Measurements from ENCODE around the gene ADGRV1.

DNA sequence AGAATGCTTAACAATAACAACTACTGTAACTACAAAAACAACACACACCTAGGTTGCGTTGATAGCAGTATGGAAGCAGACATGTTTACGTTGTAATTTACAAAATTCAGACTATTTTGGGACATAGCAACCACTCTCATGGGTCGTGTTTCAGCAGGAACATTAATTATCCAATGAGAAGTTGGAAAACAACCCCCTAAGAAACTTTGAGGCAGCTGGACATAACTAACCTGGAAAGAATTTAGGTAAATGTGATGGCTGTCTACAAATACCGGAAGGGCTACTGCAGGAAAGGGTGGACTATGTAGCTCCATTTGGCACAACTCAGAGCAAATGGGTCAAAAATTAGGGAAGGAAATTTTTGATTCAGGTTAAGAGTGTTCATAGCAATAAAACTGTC is 409.3 kb downstream of the ADGRV1 start:
- TF ChIP-seq, protein P1, sequence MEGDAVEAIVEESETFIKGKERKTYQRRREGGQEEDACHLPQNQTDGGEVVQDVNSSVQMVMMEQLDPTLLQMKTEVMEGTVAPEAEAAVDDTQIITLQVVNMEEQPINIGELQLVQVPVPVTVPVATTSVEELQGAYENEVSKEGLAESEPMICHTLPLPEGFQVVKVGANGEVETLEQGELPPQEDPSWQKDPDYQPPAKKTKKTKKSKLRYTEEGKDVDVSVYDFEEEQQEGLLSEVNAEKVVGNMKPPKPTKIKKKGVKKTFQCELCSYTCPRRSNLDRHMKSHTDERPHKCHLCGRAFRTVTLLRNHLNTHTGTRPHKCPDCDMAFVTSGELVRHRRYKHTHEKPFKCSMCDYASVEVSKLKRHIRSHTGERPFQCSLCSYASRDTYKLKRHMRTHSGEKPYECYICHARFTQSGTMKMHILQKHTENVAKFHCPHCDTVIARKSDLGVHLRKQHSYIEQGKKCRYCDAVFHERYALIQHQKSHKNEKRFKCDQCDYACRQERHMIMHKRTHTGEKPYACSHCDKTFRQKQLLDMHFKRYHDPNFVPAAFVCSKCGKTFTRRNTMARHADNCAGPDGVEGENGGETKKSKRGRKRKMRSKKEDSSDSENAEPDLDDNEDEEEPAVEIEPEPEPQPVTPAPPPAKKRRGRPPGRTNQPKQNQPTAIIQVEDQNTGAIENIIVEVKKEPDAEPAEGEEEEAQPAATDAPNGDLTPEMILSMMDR (conservative IDR thresholded peaks at IDR 0.05; ENCODE audit: low read depth, low read length): no peak
- TF ChIP-seq EZH2 (IDR thresholded peaks at IDR 0.05; ENCODE audit: borderline replicate concordance, low read depth, low read length, poor library complexity, severe bottlenecking): no peak

Measured in A673 (cell line).